Measurements from ENCODE around the gene ARFRP1.
"Not testable (repeated sequence)": the region's sequence is repeated elsewhere in the genome, so short reads cannot be mapped to it uniquely, and the experiment has no call there.

Gene ARFRP1

DNA sequence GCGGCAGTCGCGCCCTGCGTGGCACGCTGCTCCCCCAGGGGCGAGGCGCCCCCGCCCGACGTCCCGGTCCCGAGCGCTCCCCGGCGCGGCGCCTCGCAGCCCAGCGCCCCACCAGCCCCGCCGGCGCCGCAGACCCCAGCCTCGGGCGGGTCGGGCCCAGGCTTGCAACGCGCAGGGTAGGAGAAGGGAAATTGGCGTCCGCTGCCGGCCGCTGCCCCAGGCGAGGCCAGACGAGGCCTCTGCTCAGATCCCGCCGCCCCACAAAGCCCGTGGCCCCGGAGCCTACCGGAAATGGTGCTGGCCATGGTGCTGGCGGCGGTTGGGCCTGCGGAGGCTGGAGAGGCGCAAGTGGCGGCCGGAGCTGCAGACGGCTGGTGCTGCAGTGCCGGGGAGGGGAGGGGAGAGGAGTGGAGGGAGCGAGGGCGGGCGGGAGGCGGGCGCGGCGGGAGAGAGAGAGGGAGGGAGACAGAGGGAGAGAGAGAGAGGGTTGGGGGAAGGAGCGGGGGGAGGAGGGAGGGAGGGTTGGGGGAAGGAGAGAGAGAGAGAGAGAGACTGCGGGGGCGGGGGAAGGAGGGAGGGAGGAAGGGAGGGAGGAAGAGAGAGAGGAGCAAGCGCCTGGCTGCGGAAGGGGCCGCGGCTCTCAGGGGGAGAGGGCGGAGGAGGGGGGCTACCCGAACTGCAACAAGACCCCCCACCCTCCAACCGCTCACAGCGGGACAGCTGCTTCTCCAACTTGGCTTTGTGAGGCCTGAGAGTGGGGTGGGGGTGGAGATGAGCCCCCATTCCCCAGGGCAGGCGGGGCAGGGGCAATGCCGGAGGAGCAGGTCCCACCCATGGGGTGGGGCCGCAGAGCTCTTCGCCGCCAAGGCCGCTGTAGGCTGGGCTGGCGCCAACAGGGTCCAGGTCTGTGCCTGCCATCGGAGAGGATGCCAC, 54.5 kb downstream of the ARFRP1 start, which contains the start of gene STMN3:
TSS of gene STMN3 (minus strand) at position 384 of the 933 bp plus-strand sequence. CDS start at position 305, 79 bp downstream.
- DNase-seq: peak; percentile 92

DNA sequence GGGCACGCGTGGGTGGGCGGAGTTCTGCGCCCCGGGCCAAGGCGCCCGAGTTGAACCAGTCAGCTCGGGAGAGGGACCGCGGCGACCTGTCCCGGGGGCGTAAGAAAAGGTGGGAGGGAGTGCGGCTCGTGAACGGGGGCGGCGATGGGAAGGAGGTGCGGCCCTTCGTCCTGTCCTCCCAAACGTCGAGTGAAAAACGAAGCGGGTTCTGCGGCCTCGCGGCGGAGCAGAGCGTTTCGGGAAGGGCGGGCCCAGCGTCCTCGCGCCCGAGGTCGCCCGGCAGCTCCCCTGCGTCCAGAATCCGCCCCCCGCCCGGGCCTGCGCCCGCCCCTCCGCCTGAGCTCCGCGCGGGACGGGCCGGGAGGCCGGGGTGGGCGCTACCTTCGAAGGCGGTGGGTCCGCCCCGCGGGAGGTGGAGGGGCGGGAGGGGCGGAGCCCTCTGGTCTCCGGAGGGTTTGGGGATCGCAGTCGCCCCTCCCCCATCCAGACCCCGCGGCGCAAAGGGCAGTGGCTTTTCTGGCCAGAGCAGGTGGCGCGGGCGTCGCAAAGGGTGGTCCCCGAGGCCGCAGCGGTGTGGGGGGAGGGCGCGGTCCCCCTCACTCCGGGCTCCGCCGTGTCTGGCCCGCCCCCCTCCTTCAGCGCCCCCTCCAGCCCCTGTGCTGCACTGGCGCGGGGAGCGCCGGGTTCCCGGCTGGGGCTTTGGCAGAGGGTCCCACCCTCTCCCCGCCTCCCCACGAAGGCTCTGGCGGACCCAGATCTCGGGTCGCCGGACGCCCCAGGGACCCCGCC, 55.4 kb downstream of the ARFRP1 start:
- DNase-seq: peak; percentile 63

DNA sequence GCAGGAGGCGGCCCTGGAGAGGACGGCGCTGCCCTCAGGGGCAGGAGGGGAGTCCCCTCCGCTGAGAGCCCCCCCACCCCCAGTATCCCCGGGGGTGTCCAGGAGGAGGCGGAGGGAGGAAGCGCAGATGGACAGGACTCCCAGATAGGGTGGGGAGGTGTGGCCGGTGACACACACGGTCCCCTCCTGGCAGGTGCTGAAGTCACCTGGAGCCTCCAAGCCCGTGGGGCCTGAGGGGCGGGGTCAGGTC, 55.9 kb downstream of the ARFRP1 start:
- peak; percentile 44 for DNase-seq

DNA sequence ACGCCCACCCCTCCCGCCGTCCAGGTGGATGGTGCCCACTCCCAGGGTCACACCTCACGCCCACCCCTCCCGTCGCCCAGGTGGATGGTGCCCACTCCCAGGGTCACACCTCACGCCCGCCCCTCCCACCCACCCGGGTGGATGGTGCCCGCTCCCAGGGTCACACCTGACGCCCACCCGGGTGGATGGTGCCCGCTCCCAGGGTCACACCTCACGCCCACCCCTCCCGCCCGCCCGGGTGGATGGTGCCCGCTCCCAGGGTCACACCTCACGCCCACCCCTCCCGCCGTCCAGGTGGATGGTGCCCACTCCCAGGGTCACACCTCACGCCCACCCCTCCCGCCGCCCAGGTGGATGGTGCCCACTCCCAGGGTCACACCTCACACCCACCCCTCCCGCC, 57.3 kb downstream of the ARFRP1 start:
- not testable (repeated sequence) for DNase-seq

DNA sequence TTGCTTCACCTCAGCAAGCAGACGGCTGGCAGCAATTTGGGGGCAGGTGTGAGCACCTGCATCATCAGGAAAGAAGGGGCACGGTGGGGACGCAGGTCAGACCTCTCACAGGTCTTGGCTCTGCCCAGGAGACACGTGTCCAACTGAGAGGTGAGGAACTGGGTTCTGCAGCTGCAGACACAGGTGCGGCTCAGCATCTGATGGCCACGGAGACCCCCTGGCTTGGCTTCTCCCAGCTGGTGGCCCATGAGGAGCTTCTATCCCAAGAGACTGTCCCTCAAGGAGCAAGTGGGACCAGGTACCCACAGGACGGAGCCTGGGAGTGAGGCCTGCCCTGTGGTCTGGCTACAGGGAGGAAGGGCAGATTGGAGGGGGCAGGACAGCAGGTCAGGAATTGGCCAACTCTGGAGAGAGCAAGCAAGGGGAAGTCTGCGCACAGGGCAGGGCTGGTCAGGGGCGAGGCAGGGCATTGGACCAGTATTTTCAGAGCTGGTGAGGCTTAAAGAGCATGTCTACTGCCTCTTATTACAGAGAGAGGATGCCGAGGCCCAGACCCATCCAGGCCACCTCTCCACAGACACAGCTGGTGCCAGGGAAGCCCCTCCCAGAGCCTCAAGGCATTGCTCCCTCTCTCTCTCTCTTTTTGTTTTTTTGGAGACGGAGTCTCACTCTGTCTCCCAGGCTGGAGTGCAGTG, 58.7 kb downstream of the ARFRP1 start:
- no peak for DNase-seq
